Naive B cell (primary cell): Measurements from ENCODE around the gene JAK1. TPM values are rescaled to one million over a fixed set of nuclear protein-coding genes. Genes with fewer than 3 reads are reported as not detected.
A peak's percentile ranks its signal among the peaks of the same experiment; 100 is the strongest.
"Not testable (repeated sequence)": the region's sequence is repeated elsewhere in the genome, so short reads cannot be mapped to it uniquely, and the experiment has no call there.

Source experiments
- ATAC-seq, 2 donors: fragments of 150-1000 bp; cut with Tn5 transposase; 2 replicates each; pipeline ENCODE4 v1.10.0; 2021; ENCODE audit warnings: low read depth in 2 of 2, mild to moderate bottlenecking in 2 of 2, moderate library complexity in 2 of 2
- DNase-seq: peaks from one replicate; pipeline ENCODE4 v3.0.0; 2022
- H3K27ac Mint-ChIP-seq, 6 donors: one replicate each; pipeline ENCODE4 v1.8.0; 2020 to 2022; ENCODE audit warnings: mild to moderate bottlenecking in 6 of 6, mixed read lengths in 6 of 6, moderate library complexity in 5 of 6, inconsistent platforms in 2 of 6
- H3K27me3 Mint-ChIP-seq, 3 donors: one replicate each; pipeline ENCODE4 v1.8.0; 2021 to 2022; ENCODE audit warnings: mixed read lengths in 3 of 3, mild to moderate bottlenecking in 1 of 3
- H3K36me3 Mint-ChIP-seq, 2 donors: one replicate each; pipeline ENCODE4 v1.8.0; 2020 to 2022; ENCODE audit warnings: mixed read lengths in 2 of 2, inconsistent platforms in 1 of 2, mild to moderate bottlenecking in 1 of 2
- H3K4me1 Mint-ChIP-seq, 3 donors: one replicate each; pipeline ENCODE4 v1.8.0; 2020 to 2022; ENCODE audit warnings: mixed read lengths in 3 of 3, inconsistent platforms in 1 of 3, mild to moderate bottlenecking in 1 of 3, moderate library complexity in 1 of 3
- H3K4me3 Mint-ChIP-seq, 8 donors: one replicate each; pipeline ENCODE4 v1.8.0; 2020 to 2022; ENCODE audit warnings: mild to moderate bottlenecking in 8 of 8, mixed read lengths in 8 of 8, moderate library complexity in 8 of 8, inconsistent platforms in 2 of 8
- H3K9me3 Mint-ChIP-seq, 7 donors: one replicate each; pipeline ENCODE4 v1.8.0; 2020 to 2022; ENCODE audit warnings: mixed read lengths in 7 of 7, mild to moderate bottlenecking in 5 of 7, inconsistent platforms in 2 of 7, moderate library complexity in 1 of 7
- polyA plus RNA-seq, 6 donors: library from polyadenylated mRNA; unstranded; fragments of 300-500 nt; fragmentation: Illumina TruSeq; gene quantifications; one replicate each; pipeline ENCODE4 v1.2.3, GENCODE V29; 2021; ENCODE audit warnings: low read depth in 6 of 6

Gene JAK1
- polyA plus RNA-seq, 6 donors from 2014 or later = 182 to 259 (median 194) TPM

DNA sequence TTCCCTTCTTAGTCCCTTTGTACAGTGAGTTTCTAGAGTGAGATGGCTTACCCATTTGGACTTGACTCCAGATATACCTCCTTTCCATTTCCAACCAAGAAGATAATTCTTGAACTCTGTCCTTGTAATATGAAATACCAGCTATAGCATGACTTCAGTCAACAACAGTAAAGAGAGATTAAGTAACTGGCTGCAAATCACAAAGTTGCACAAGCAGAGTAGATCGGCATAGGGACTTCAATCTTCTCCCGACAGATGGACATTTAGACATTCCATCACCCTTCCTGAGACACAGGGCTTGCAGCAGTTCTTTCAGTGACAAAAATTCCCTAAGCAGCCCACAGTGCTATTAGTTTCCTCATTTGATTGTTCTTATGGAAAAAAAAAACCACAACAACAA is 44.6 kb downstream of the JAK1 start:
- H3K27ac Mint-ChIP-seq = peak overlapping the region in 4 of 6 donors; percentile 1 to 78 (median 50)
- peaks cover 0 to 5% of the 10 kb centered on the region in 2 donors for H3K36me3 Mint-ChIP-seq
- H3K4me3 Mint-ChIP-seq = peak overlapping the region in 1 of 8 donors; percentile 18
- peaks cover 78 to 97% (median 91%) of the 10 kb centered on the region in 3 donors for H3K4me1 Mint-ChIP-seq
- no peaks in the 10 kb centered on the region for H3K27me3 Mint-ChIP-seq
- ATAC-seq (peak in 1 of 2 donors; percentile 3), DNase-seq (no peak)
- H3K9me3 Mint-ChIP-seq = no peaks in the 10 kb centered on the region

DNA sequence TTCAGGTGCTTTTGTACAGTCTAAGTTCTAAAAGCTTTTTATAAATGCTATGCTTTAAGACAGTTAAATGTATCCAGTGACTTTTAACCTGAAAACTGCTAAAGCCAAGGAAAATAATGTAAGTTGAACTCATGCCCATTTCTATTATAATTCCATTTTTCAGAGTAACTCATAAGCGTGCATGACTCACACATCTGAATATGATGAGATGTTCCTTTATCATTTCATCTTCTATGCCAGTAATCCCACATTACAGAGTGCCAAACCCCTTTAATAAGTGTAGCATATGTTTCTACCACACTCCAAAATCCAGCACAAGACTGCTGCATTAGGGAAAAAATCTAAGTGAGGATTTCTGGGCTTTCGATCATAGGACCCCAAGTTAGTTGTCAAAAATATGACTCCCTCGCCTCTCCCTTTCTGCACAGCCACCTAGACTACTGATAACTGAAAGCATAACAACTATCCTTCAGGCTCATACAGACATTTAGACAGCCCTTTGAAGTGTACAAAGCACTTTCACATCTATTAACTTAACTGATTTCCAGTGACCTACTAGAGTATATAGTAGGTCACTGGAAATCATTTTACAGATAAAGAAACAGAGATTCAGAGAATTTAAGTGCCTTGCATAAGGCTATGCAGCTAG is 45.3 kb downstream of the JAK1 start:
- ATAC-seq (no peak), DNase-seq (no peak)
- Mint-ChIP-seq H3K27me3 (no peaks in the 10 kb centered on the region), H3K9me3 (no peaks in the 10 kb centered on the region), H3K27ac (peak overlapping the region in 3 of 6 donors; percentile 20 to 79 (median 78)), H3K4me3 (peak overlapping the region in 1 of 8 donors; percentile 37), H3K36me3 (no peaks in the 10 kb centered on the region), H3K4me1 (peaks cover 76 to 97% (median 91%) of the 10 kb centered on the region in 3 donors)

DNA sequence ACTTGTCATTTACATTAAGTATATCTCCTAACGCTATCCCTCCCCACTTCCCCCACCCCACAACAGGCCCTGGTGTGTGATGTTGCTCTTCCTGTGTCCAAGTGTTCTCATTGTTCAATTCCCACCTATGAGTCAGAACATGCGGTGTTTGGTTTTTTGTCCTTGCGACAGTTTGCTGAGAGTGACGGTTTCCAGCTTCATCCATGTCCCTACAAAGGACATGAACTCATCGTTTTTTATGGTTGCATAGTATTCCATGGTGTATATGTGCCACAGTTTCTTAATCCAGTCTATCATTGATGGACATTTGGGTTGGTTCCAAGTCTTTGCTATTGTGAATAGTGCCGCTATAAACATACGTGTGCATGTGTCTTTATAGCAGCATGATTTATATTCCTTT is 47.2 kb downstream of the JAK1 start:
- not testable (repeated sequence) for DNase-seq, H3K27me3 Mint-ChIP-seq, ATAC-seq, H3K9me3 Mint-ChIP-seq, H3K36me3 Mint-ChIP-seq
- peak overlapping the region in 2 of 8 donors; percentile 22 to 43 for H3K4me3 Mint-ChIP-seq
- H3K27ac Mint-ChIP-seq = peak overlapping the region in 4 of 6 donors; percentile 56 to 92 (median 66)
- peaks cover 72 to 96% (median 85%) of the 10 kb centered on the region in 3 donors for H3K4me1 Mint-ChIP-seq

DNA sequence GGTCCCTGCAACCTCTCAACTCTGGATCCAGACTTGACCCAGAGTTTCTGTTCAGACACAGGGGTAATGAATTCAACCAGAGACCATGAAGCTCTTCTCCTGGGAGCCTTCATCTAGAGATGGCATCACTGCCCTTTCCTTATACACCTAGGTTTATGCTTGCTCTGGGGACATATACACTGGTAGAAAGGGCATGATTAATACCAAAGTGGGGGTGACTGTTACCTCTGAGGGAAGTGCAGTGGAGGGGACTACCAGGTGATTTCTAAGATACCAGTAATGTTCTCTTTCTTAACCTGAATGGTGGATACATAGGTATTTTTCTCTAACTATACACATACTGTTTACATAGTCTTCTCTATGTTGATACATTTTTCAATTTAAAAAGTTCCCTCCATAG is 48.4 kb downstream of the JAK1 start:
- peaks cover 0 to 2% (median 0%) of the 10 kb centered on the region in 7 donors for H3K9me3 Mint-ChIP-seq
- DNase-seq (no peak), ATAC-seq (peak; percentile 48 to 53)
- peak overlapping the region in 4 of 6 donors; percentile 7 to 78 (median 54) for H3K27ac Mint-ChIP-seq
- no peaks in the 10 kb centered on the region for H3K36me3 Mint-ChIP-seq
- H3K27me3 Mint-ChIP-seq = no peaks in the 10 kb centered on the region
- peaks cover 72 to 96% (median 87%) of the 10 kb centered on the region in 3 donors for H3K4me1 Mint-ChIP-seq
- peak overlapping the region in 7 of 8 donors; percentile 58 to 79 (median 73) for H3K4me3 Mint-ChIP-seq

DNA sequence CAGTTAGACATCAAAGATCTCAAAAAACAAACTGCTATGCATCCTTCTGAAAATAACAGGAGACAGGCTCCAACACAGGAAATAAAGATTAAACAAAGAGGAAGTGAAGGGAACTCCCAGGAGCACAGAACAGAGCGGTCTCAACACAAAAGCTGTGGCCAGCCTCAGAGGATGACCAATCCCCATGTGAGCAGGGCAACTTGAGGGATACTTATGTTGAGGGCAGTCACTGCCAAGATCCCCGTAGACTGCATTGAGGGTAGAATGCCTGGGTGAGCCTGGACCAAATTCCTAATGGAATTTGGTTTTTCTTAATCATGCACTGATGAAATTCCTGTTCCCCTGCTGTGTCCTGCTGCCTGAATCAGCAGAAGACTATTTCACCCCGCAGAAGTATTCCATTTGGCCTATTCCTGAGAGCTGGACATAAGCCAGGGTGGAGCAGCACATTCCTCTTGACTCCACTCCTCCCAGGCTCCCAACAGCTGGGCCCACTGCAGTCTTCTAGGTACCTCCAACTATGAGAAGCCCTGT is 49.0 kb downstream of the JAK1 start:
- ATAC-seq = peak; percentile 36 to 44
- Mint-ChIP-seq H3K9me3 (peaks cover 0 to 2% (median 0%) of the 10 kb centered on the region in 7 donors), H3K36me3 (no peaks in the 10 kb centered on the region), H3K4me3 (peak overlapping the region in 7 of 8 donors; percentile 58 to 79 (median 73)), H3K27ac (peak overlapping the region in 5 of 6 donors; percentile 29 to 78 (median 56)), H3K4me1 (peaks cover 71 to 95% (median 84%) of the 10 kb centered on the region in 3 donors), H3K27me3 (no peaks in the 10 kb centered on the region)
- no peak for DNase-seq

DNA sequence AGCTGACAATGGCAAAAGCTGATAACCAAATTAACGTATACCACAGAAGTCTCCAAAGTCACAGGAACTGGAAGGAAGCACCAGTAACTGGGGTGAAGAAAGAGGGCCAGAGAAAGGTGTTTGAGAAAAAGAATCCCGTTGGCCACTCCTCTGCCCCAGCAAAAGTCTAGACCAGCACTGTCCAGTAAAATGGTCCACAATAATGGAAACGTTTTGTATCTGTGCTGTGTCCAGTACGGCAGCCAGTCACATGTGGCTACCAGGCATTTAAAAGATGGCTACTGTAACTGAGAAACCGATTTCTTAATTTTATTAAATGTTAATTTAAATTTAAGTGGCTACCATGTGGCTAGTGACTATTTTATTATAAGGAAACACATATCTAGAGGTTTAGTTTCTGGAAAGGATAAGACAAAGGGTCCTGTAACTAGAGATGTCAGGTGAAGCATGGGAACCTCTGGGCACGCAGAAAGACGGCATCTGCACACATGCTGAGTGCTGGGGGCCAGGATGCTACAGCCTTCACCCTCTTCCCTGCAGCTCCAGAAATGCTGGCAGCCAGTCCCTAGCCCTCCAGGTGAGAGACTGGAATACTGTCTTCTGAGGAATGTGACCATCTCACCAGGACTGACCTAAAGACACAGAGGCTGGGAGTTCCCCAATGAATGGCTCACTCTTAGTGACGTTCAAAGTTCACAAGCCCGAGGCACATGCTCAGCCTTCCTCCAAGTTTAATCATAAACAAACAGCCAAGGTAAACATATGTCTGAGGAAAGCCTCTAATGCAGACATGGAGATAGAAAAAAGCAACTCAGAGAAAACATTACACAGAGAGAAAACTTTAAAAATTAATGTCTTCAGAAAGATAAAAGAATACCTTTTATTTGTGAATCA is 50.7 kb downstream of the JAK1 start:
- Mint-ChIP-seq H3K27ac (peak overlapping the region in 4 of 6 donors; percentile 4 to 34 (median 20)), H3K27me3 (no peaks in the 10 kb centered on the region), H3K4me3 (peak overlapping the region in 5 of 8 donors; percentile 5 to 76 (median 33)), H3K9me3 (peaks cover 0 to 2% (median 0%) of the 10 kb centered on the region in 7 donors), H3K4me1 (peaks cover 72 to 93% (median 88%) of the 10 kb centered on the region in 3 donors), H3K36me3 (no peaks in the 10 kb centered on the region)
- no peak for ATAC-seq
- DNase-seq = no peak

DNA sequence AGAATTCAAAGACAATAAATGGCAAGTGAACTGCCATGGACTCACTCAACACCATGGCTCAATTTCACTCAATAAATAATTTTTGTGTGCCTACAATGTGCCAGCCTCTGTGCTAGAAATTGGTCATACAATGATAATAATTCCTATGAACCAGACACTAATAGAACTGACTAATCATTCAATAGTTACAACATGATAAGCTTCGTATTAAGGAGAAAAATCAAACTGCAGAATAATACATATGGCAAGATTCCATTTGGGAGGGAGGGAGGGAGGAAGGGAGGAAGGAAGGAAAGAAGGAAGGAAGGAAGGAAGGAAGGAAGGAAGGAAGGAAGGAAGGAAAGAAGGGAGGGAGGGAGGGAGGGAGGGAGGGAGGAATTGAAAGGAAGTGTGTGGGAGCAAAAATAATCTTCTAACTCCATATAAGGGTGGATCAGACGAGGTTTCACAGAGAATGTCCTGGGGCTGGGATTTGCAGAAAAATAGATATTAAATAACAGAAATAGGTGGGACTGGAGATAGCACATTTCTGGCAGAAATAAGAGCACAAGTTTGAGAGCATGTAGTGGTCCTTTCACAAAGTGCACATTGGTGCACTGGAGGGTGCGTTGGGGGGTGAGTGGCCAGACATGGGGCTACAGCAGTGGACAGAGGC is 52.9 kb downstream of the JAK1 start:
- Mint-ChIP-seq H3K4me3 (peak overlapping the region in 4 of 8 donors; percentile 35 to 68 (median 63)), H3K27ac (peak overlapping the region in 4 of 6 donors; percentile 10 to 92 (median 64)), H3K36me3 (no peaks in the 10 kb centered on the region), H3K9me3 (peaks cover 0 to 2% (median 0%) of the 10 kb centered on the region in 7 donors), H3K27me3 (no peaks in the 10 kb centered on the region), H3K4me1 (peaks cover 85 to 91% (median 90%) of the 10 kb centered on the region in 3 donors)
- no peak for ATAC-seq
- DNase-seq = no peak

DNA sequence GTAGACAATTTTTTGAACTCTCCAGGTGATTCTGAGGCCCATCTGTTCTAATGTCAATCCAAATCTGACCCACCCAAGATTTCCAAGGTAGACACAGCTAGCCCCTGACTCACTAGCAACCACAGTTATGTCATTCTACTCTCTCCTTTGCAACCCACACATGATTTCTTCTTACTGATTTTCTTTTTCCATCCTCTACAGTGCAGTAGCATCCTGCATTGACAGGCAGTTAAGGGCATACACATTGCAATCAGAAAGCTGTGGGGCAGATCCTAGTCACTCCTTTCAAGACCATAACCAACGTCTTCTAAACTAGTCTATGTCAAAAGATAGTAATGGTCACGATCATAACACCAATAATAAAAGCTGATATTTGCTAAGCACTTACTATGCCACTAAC is 54.2 kb downstream of the JAK1 start:
- Mint-ChIP-seq H3K27ac (peak overlapping the region in 3 of 6 donors; percentile 16 to 23 (median 22)), H3K36me3 (no peaks in the 10 kb centered on the region), H3K4me3 (peak overlapping the region in 1 of 8 donors; percentile 6), H3K9me3 (peaks cover 0 to 2% (median 0%) of the 10 kb centered on the region in 7 donors), H3K4me1 (peaks cover 80 to 89% (median 88%) of the 10 kb centered on the region in 3 donors), H3K27me3 (no peaks in the 10 kb centered on the region)
- no peak for ATAC-seq
- no peak for DNase-seq

DNA sequence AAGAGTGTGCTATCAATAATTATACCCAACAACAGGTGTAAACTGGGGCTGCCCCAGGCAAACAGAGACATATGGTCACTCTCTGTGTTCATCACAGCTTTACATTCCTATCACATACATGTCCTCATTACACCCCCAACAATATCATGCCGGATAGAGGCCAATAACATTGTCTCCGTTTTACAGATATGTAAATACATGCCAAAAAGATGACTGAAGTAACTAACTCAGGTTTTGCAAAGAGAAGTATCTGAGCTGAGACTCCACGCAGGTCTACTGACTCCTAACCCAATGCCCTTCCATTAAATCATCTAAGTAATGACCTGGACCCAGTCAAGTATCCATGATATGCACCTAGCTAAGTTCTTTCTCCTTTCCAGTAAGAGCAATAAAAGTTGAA is 55.0 kb downstream of the JAK1 start:
- ATAC-seq (no peak), DNase-seq (no peak)
- H3K27me3 Mint-ChIP-seq = no peaks in the 10 kb centered on the region
- H3K4me3 Mint-ChIP-seq = no peak overlapping the region
- peaks cover 0 to 2% (median 0%) of the 10 kb centered on the region in 7 donors for H3K9me3 Mint-ChIP-seq
- no peaks in the 10 kb centered on the region for H3K36me3 Mint-ChIP-seq
- H3K4me1 Mint-ChIP-seq = peaks cover 79 to 89% (median 88%) of the 10 kb centered on the region in 3 donors
- peak overlapping the region in 2 of 6 donors; percentile 18 to 48 for H3K27ac Mint-ChIP-seq

DNA sequence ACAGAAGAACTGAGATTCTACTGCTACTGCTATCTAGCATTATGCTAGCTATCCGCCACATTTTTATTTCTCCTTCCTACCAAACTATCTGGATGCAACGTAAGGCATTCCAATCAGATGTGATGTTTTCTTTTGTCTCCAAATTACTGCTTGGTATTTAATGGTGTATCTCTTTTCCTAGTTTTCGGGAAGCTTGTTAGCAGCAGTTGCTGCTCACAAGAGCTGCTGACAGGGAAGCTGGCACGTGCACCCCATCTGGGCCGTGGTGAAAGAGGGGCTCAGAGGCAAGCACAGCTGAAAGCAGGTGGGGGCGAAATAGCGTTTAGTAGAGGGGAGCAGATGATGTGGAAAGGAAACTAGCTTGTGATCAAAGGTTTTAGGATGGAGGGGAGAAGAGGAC is 57.3 kb downstream of the JAK1 start:
- Mint-ChIP-seq H3K36me3 (no peaks in the 10 kb centered on the region), H3K27ac (peak overlapping the region; percentile 17 to 97 (median 72)), H3K4me3 (peak overlapping the region in 4 of 8 donors; percentile 21 to 37 (median 30)), H3K27me3 (no peaks in the 10 kb centered on the region), H3K9me3 (peaks cover 0 to 2% (median 0%) of the 10 kb centered on the region in 7 donors), H3K4me1 (peaks cover 80 to 93% (median 88%) of the 10 kb centered on the region in 3 donors)
- ATAC-seq (no peak), DNase-seq (no peak)

DNA sequence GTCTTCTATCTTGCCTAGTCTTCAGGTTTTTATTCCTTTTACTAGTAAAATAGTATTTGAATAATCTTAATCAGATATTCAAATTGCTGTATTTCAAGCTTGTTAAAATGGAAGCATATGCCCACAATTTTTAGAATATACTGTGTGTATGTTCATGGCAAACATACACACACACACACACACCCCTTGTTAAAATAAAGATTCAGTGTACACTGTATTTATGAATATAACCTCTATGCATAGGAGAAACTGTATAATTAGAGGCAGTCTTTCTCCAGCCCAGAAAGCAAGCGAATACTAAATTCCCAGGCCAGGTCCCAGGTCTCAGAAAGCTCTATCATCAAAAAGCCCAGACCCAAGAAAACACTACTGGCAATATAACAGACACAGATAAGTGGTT is 57.8 kb downstream of the JAK1 start:
- Mint-ChIP-seq H3K4me1 (peaks cover 79 to 91% (median 87%) of the 10 kb centered on the region in 3 donors), H3K36me3 (no peaks in the 10 kb centered on the region), H3K27me3 (no peaks in the 10 kb centered on the region), H3K27ac (peak overlapping the region in 2 of 6 donors; percentile 70 to 75), H3K9me3 (peaks cover 0 to 2% (median 0%) of the 10 kb centered on the region in 7 donors), H3K4me3 (peak overlapping the region in 1 of 8 donors; percentile 37)
- ATAC-seq (no peak), DNase-seq (no peak)

DNA sequence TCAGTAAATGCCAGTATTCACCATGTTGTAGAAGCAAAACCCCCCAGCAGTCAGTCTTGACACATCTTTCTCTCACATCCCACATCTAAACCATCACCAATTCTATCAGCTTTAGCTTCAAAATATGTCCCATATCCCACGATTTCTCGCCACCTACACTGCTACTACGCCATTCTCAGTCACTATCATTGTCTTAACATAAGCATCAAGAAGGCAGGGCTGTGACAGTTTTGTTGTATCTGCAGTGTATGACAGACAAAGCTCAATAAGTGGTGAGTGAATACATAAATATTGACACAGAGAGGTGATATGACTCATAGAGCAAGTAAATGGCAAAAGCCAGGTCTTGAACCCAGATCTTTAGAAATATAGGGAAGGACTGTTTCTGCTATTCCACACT is 59.9 kb downstream of the JAK1 start:
- H3K9me3 Mint-ChIP-seq = peaks cover 0 to 2% (median 0%) of the 10 kb centered on the region in 7 donors
- ATAC-seq = no peak
- peaks cover 77 to 95% (median 87%) of the 10 kb centered on the region in 3 donors for H3K4me1 Mint-ChIP-seq
- no peaks in the 10 kb centered on the region for H3K27me3 Mint-ChIP-seq
- no peaks in the 10 kb centered on the region for H3K36me3 Mint-ChIP-seq
- H3K27ac Mint-ChIP-seq = peak overlapping the region in 4 of 6 donors; percentile 0 to 57 (median 28)
- no peak for DNase-seq
- peak overlapping the region in 2 of 8 donors; percentile 22 to 36 for H3K4me3 Mint-ChIP-seq
